ENCODE data around the gene WFDC5. TPM values are rescaled to one million over a fixed set of nuclear protein-coding genes. Genes with fewer than 3 reads are reported as not detected.

The WFDC5 gene
- total and polyA plus RNA-seq, 2 donors (not counting 3 experiments of a cell fraction or from before 2014, with no cell fraction given): not detected

DNA sequence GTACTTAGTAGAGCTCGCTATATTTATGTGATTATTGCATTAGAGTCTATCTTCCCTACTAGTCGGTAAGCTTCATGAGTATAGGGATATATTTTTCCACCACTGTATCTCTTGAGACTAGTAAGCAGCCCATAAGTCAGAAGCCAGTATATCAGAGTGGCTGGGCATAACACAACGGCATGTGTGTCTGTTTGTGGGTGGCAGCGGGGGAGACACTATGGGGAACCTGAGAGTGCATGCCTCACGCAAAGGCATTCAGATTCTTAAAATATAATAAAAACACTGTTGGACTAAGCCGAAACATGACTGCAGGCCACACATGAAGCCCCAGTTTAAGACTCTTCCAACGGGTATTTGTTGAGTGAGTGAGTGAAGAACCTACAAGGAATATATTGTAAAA, 22.1 kb downstream of the WFDC5 start:
- Histone ChIP-seq H3K79me2 (ENCODE audit: control insufficient read depth, insufficient read depth, low read length) (no peaks in the 10 kb centered on the region), H3K9ac (replicated peaks; ENCODE audit: extremely low read depth, insufficient read depth, low read length) (no peak overlapping the region), H3K9me3 (replicated peaks; ENCODE audit: control insufficient read depth, insufficient read depth, low read length) (no peaks in the 10 kb centered on the region), H3K36me3 (ENCODE audit: control insufficient read depth in 2 of 2, extremely low read depth in 1 of 2, insufficient read depth in 2 of 2, low read length in 2 of 2) (no peaks in the 10 kb centered on the region), H3K4me3 (replicated peaks in 1 of 3; ENCODE audit: insufficient read depth in 1 of 3, low read depth in 1 of 3, low read length in 3 of 3) (no peak overlapping the region), H3K27me3 (ENCODE audit: control insufficient read depth in 2 of 2, insufficient read depth in 2 of 2, low read length in 2 of 2) (peaks cover 12 to 14% of the 10 kb centered on the region in 2 experiments), H3K4me1 (ENCODE audit: control insufficient read depth, extremely low read depth, insufficient read depth, low read length) (no peaks in the 10 kb centered on the region), H3K4me2 (ENCODE audit: insufficient read depth, low read length) (no peak overlapping the region), H3K9me1 (replicated peaks; ENCODE audit: control insufficient read depth, extremely low read depth, insufficient read depth, low read length) (no peaks in the 10 kb centered on the region), H3K27ac (ENCODE audit: insufficient read depth, low read depth, low read length) (no peak overlapping the region), H2AFZ (ENCODE audit: low read depth, low read length) (no peak overlapping the region), H4K20me1 (replicated peaks; ENCODE audit: control insufficient read depth, extremely low read depth, insufficient read depth, low read length) (no peaks in the 10 kb centered on the region)
- no TSS peak for BruUV-seq (replicated peaks)
- intact Hi-C loops (cut with micrococcal nuclease) (no loop called here), dilution Hi-C loops (cut with MboI; ENCODE audit: extremely low pct_ligation_motif_present, low sequenced_read_pairs) (no loop called here)
- CTCF ChIA-PET: interaction anchor here (1.3 to 12.2 kb wide), 5 partner anchors 16 to 198 kb away, joined by 5 to 411 read pairs (median 106); no protein-coding TSS in a partner anchor
- POLR2A ChIA-PET: no interaction called here
- no peak for FAIRE-seq
- TF ChIP-seq GATA2 (IDR thresholded peaks at IDR 0.05; ENCODE audit: insufficient read depth, insufficient read length, low read depth, low read length) (no peak), POLR2A (IDR thresholded peaks at IDR 0.05; ENCODE audit: low read depth, low read length) (no peak), EZH2 (IDR thresholded peaks at IDR 0.05; ENCODE audit: borderline replicate concordance, low read depth, low read length, severe bottlenecking) (no peak), POLR2AphosphoS5 (IDR thresholded peaks at IDR 0.05; ENCODE audit: insufficient read depth, low read depth, low read length) (no peak), MYC (IDR thresholded peaks at IDR 0.05; ENCODE audit: low read depth, low read length) (no peak), FOS (IDR thresholded peaks at IDR 0.05; ENCODE audit: borderline replicate concordance, insufficient read depth, low read length) (no peak), JUN (IDR thresholded peaks at IDR 0.05; ENCODE audit: borderline replicate concordance, insufficient read depth, insufficient read length, low read depth) (no peak)
- TF ChIP-seq, protein P1, sequence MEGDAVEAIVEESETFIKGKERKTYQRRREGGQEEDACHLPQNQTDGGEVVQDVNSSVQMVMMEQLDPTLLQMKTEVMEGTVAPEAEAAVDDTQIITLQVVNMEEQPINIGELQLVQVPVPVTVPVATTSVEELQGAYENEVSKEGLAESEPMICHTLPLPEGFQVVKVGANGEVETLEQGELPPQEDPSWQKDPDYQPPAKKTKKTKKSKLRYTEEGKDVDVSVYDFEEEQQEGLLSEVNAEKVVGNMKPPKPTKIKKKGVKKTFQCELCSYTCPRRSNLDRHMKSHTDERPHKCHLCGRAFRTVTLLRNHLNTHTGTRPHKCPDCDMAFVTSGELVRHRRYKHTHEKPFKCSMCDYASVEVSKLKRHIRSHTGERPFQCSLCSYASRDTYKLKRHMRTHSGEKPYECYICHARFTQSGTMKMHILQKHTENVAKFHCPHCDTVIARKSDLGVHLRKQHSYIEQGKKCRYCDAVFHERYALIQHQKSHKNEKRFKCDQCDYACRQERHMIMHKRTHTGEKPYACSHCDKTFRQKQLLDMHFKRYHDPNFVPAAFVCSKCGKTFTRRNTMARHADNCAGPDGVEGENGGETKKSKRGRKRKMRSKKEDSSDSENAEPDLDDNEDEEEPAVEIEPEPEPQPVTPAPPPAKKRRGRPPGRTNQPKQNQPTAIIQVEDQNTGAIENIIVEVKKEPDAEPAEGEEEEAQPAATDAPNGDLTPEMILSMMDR (IDR thresholded peaks at IDR 0.05; ENCODE audit: extremely low read depth in 1 of 2, insufficient read depth in 1 of 2, low read depth in 1 of 2, low read length in 2 of 2): no peak
- TF ChIP-seq, protein P2, sequence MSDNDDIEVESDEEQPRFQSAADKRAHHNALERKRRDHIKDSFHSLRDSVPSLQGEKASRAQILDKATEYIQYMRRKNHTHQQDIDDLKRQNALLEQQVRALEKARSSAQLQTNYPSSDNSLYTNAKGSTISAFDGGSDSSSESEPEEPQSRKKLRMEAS (IDR thresholded peaks at IDR 0.05; ENCODE audit: insufficient read depth, insufficient read length): no peak
- DNase-seq (ENCODE audit: low read depth, low spot score): no peak
